Activated CD4-positive, alpha-beta T cell treated with anti-CD3 and anti-CD28 coated beads for 36 hours (primary cell): Measurements from ENCODE around the gene PHACTR2. TPM values are rescaled to one million over a fixed set of nuclear protein-coding genes. Genes with fewer than 3 reads are reported as not detected.
"Not testable (repeated sequence)": the region's sequence is repeated elsewhere in the genome, so short reads cannot be mapped to it uniquely, and the experiment has no call there.

Experiments used
- ATAC-seq: fragments of 200-7000 bp; cut with Tn5 transposase; one replicate; pipeline ENCODE4 v1.10.0; 2021; ENCODE audit warnings: mild to moderate bottlenecking, moderate library complexity
- CTCF ChIA-PET: fragments of 350-600 bp; sonication (Branson Sonifier 250); formaldehyde crosslinking; loops from one replicate; lab custom pipeline; 2021; ENCODE audit warnings: antibody characterized with exemption; lab: Charles Lee
- POLR2A ChIA-PET: fragments of 350-600 bp; sonication (Branson Sonifier 250); formaldehyde crosslinking; loops from one replicate; lab custom pipeline; 2021; ENCODE audit warnings: antibody characterized with exemption, inconsistent platforms; lab: Charles Lee
- DNase-seq: peaks from one replicate; pipeline ENCODE4 v3.0.0-alpha.2; 2020
- H3K27ac Mint-ChIP-seq: one replicate; pipeline ENCODE4 v1.8.0; 2021; ENCODE audit warnings: mixed read lengths
- H3K27me3 Mint-ChIP-seq: one replicate; pipeline ENCODE4 v1.8.0; 2021; ENCODE audit warnings: mixed read lengths
- H3K36me3 Mint-ChIP-seq: one replicate; pipeline ENCODE4 v1.8.0; 2021; ENCODE audit warnings: low read depth, mixed read lengths
- H3K4me1 Mint-ChIP-seq: one replicate; pipeline ENCODE4 v1.8.0; 2021; ENCODE audit warnings: mixed read lengths
- H3K4me3 Mint-ChIP-seq: one replicate; pipeline ENCODE4 v1.8.0; 2021; ENCODE audit warnings: mild to moderate bottlenecking, moderate library complexity, mixed read lengths
- H3K9me3 Mint-ChIP-seq: one replicate; pipeline ENCODE4 v1.8.0; 2021; ENCODE audit warnings: low read depth, mixed read lengths
- intact Hi-C, 2 experiments: fragments of 100-400 bp; cut with DNase I in 1 of 2; cut with micrococcal nuclease in 1 of 2; formaldehyde crosslinking; loops; one replicate each; pipeline versions ENCODE4 v1.14.2 to v1.15.1; 2022 to 2024; cut with DNase I, micrococcal nuclease
- total RNA-seq, 2 experiments: library from RNA; stranded (reverse); gene quantifications; one replicate each; pipeline ENCODE4 v1.2.3, GENCODE V29; 2021

The PHACTR2 gene
- total RNA-seq, 2 experiments from 2014 or later, result 21.2 to 27.0 TPM

GRCh38 chr6:143845033-143845432, 167.3 kb downstream of the PHACTR2 start:
- intact Hi-C loops, result no loop called here
- H3K27ac Mint-ChIP-seq, result no peak overlapping the region
- peaks cover 56% of the 10 kb centered on the region for H3K36me3 Mint-ChIP-seq
- DNase-seq (no peak), ATAC-seq (no peak)
- H3K4me3 Mint-ChIP-seq, result peak overlapping the region; percentile 15
- H3K4me1 Mint-ChIP-seq, result peaks cover 49% of the 10 kb centered on the region
- ChIA-PET CTCF (interaction anchor here (1.2 to 2.5 kb wide), 5 partner anchors 9 to 269 kb away, joined by 3 to 13 read pairs (median 5); no protein-coding TSS in a partner anchor), POLR2A (no interaction called here)
- no peaks in the 10 kb centered on the region for H3K9me3 Mint-ChIP-seq
- no peaks in the 10 kb centered on the region for H3K27me3 Mint-ChIP-seq

- H3K27ac Mint-ChIP-seq, POLR2A ChIA-PET, H3K9me3 Mint-ChIP-seq, H3K27me3 Mint-ChIP-seq, intact Hi-C loops, ATAC-seq, CTCF ChIA-PET, DNase-seq, H3K4me3 Mint-ChIP-seq: not testable (repeated sequence)
- peaks cover 37% of the 10 kb centered on the region for H3K4me1 Mint-ChIP-seq
- H3K36me3 Mint-ChIP-seq, result peaks cover 95% of the 10 kb centered on the region
These were observed 173.9 kb downstream of the PHACTR2 start for GRCh38 chr6:143851706-143852105.

GRCh38 chr6:143855057-143855456, 177.3 kb downstream of the PHACTR2 start:
- intact Hi-C loops, CTCF ChIA-PET, H3K27me3 Mint-ChIP-seq, H3K4me3 Mint-ChIP-seq, H3K9me3 Mint-ChIP-seq, ATAC-seq, DNase-seq, POLR2A ChIA-PET, H3K27ac Mint-ChIP-seq: not testable (repeated sequence)
- Mint-ChIP-seq H3K36me3 (peaks cover 94% of the 10 kb centered on the region), H3K4me1 (peaks cover 27% of the 10 kb centered on the region)

- H3K9me3 Mint-ChIP-seq, H3K27ac Mint-ChIP-seq, DNase-seq, POLR2A ChIA-PET, ATAC-seq, intact Hi-C loops, H3K4me3 Mint-ChIP-seq, H3K27me3 Mint-ChIP-seq: not testable (repeated sequence)
- Mint-ChIP-seq H3K36me3 (peaks cover 88% of the 10 kb centered on the region), H3K4me1 (peaks cover 24% of the 10 kb centered on the region)
- CTCF ChIA-PET, result interaction anchor here (0.6 kb wide), 1 partner anchor 164 kb away, joined by 3 read pairs; no protein-coding TSS in a partner anchor
These were observed 179.0 kb downstream of the PHACTR2 start for GRCh38 chr6:143856762-143857161.

GRCh38 chr6:143857651-143858050, 179.9 kb downstream of the PHACTR2 start:
- Mint-ChIP-seq H3K36me3 (peaks cover 84% of the 10 kb centered on the region), H3K4me1 (peaks cover 17% of the 10 kb centered on the region), H3K27me3 (no peaks in the 10 kb centered on the region), H3K27ac (peak overlapping the region; percentile 43), H3K4me3 (no peak overlapping the region), H3K9me3 (peaks cover 2% of the 10 kb centered on the region)
- intact Hi-C loops, result no loop called here
- DNase-seq (no peak), ATAC-seq (no peak)
- POLR2A ChIA-PET, result interaction anchor here (0.5 to 1.2 kb wide), 4 partner anchors 10 to 420 kb away, joined by 3 to 6 read pairs (median 4); partner anchors contain the start of gene LTV1
- CTCF ChIA-PET, result no interaction called here

GRCh38 chr6:143859891-143860660, 182.3 kb downstream of the PHACTR2 start:
- no peak for DNase-seq
- CTCF ChIA-PET, result interaction anchor here (0.7 to 1.1 kb wide), 4 partner anchors 16 to 608 kb away, joined by 3 read pairs; no protein-coding TSS in a partner anchor

GRCh38 chr6:143863771-143864170, 186.0 kb downstream of the PHACTR2 start:
- no peak for DNase-seq
- POLR2A ChIA-PET, result no interaction called here
- Mint-ChIP-seq H3K9me3 (peaks cover 8% of the 10 kb centered on the region), H3K27me3 (no peaks in the 10 kb centered on the region), H3K27ac (no peak overlapping the region), H3K4me1 (no peaks in the 10 kb centered on the region), H3K4me3 (no peak overlapping the region), H3K36me3 (peaks cover 56% of the 10 kb centered on the region)
- ATAC-seq, result no peak
- intact Hi-C loops, result loop anchor here in 1 of 2 experiments (2.0 kb wide), 1 partner anchor 15 kb away; no protein-coding TSS in a partner anchor
- CTCF ChIA-PET, result interaction anchor here (1.1 to 1.7 kb wide), 6 partner anchors 18 to 289 kb away, joined by 3 read pairs; partner anchors contain the start of gene LTV1

More at GRCh38 chr6:143859891-143860660, 182.3 kb downstream of the PHACTR2 start:
- no peaks in the 10 kb centered on the region for H3K27me3 Mint-ChIP-seq
- POLR2A ChIA-PET, result interaction anchor here (0.6 to 1.0 kb wide), 2 partner anchors 18 to 135 kb away, joined by 3 to 4 read pairs; no protein-coding TSS in a partner anchor
- intact Hi-C loops, result no loop called here
- H3K36me3 Mint-ChIP-seq, result peaks cover 78% of the 10 kb centered on the region
- H3K27ac Mint-ChIP-seq, result no peak overlapping the region
- H3K9me3 Mint-ChIP-seq, result no peaks in the 10 kb centered on the region
- H3K4me1 Mint-ChIP-seq, result peaks cover 7% of the 10 kb centered on the region
- ATAC-seq, result no peak
- H3K4me3 Mint-ChIP-seq, result no peak overlapping the region

GRCh38 chr6:143864234-143864633, 186.5 kb downstream of the PHACTR2 start, which contains the start of gene ZC2HC1B:
TSS of gene ZC2HC1B (plus strand) at chr6:143864474. CDS start at chr6:143864540, 66 bp downstream.
- ATAC-seq (no peak), DNase-seq (no peak)
- intact Hi-C loops, result loop anchor here in 1 of 2 experiments (2.0 kb wide), 1 partner anchor 15 kb away; no protein-coding TSS in a partner anchor
- peaks cover 51% of the 10 kb centered on the region for H3K36me3 Mint-ChIP-seq
- H3K9me3 Mint-ChIP-seq, result peaks cover 8% of the 10 kb centered on the region
- POLR2A ChIA-PET, result no interaction called here
- H3K27me3 Mint-ChIP-seq, result no peaks in the 10 kb centered on the region
- no peak within 1 kb of the TSS for H3K4me3 Mint-ChIP-seq
- H3K27ac Mint-ChIP-seq, result no peak within 1 kb of the TSS
- no peaks in the 10 kb centered on the region for H3K4me1 Mint-ChIP-seq
- CTCF ChIA-PET, result interaction anchor here (1.2 to 1.7 kb wide), 3 partner anchors 17 to 289 kb away, joined by 3 read pairs; no protein-coding TSS in a partner anchor

GRCh38 chr6:143867236-143867635, 189.5 kb downstream of the PHACTR2 start:
- no peak overlapping the region for H3K27ac Mint-ChIP-seq
- peaks cover 8% of the 10 kb centered on the region for H3K9me3 Mint-ChIP-seq
- DNase-seq (no peak), ATAC-seq (no peak)
- H3K36me3 Mint-ChIP-seq, result peaks cover 33% of the 10 kb centered on the region
- CTCF ChIA-PET, result no interaction called here
- peaks cover 3% of the 10 kb centered on the region for H3K4me1 Mint-ChIP-seq
- intact Hi-C loops, result no loop called here
- no peaks in the 10 kb centered on the region for H3K27me3 Mint-ChIP-seq
- POLR2A ChIA-PET, result no interaction called here
- no peak overlapping the region for H3K4me3 Mint-ChIP-seq

- CTCF ChIA-PET, H3K27me3 Mint-ChIP-seq, ATAC-seq, H3K4me1 Mint-ChIP-seq, intact Hi-C loops, H3K9me3 Mint-ChIP-seq, POLR2A ChIA-PET, H3K4me3 Mint-ChIP-seq, DNase-seq, H3K27ac Mint-ChIP-seq: not testable (repeated sequence)
- peaks cover 22% of the 10 kb centered on the region for H3K36me3 Mint-ChIP-seq
These were observed 191.0 kb downstream of the PHACTR2 start for GRCh38 chr6:143868808-143869207.

- ATAC-seq, H3K36me3 Mint-ChIP-seq, POLR2A ChIA-PET, DNase-seq, H3K4me3 Mint-ChIP-seq, H3K27ac Mint-ChIP-seq, H3K27me3 Mint-ChIP-seq, intact Hi-C loops, H3K4me1 Mint-ChIP-seq: not testable (repeated sequence)
- H3K9me3 Mint-ChIP-seq, result peaks cover 25% of the 10 kb centered on the region
- CTCF ChIA-PET, result interaction anchor here (1.2 kb wide), 1 partner anchor 296 kb away, joined by 4 read pairs; no protein-coding TSS in a partner anchor
These were observed 193.5 kb downstream of the PHACTR2 start for GRCh38 chr6:143871202-143871730.
